H9 (cell line): Measurements from ENCODE around the gene LINS1. TPM values are rescaled to one million over a fixed set of nuclear protein-coding genes. Genes with fewer than 3 reads are reported as not detected.

Source experiments
- DNase-seq: peaks from one replicate; pipeline ENCODE4 v3.0.0-alpha.2; 2017
- H2AFZ ChIP-seq: one replicate; pipeline ENCODE4 v1.6.1; 2013; ENCODE audit warnings: mild to moderate bottlenecking, low read length, control low read depth, moderate library complexity
- H2AK5ac ChIP-seq: 2 replicates; pipeline ENCODE4 v1.6.1; 2013; ENCODE audit warnings: low read length, control low read depth, mixed read lengths; ENCODE audit not compliant: insufficient read length
- H2BK120ac ChIP-seq: one replicate; pipeline ENCODE4 v1.6.1; 2013; ENCODE audit warnings: low read depth, mild to moderate bottlenecking, low read length, control low read depth, inconsistent platforms; ENCODE audit not compliant: poor library complexity, severe bottlenecking
- H2BK12ac ChIP-seq: 2 replicates; pipeline ENCODE4 v1.6.1; 2013; ENCODE audit warnings: low read length, control low read depth, mixed read lengths, low read depth; ENCODE audit not compliant: insufficient read length
- H2BK15ac ChIP-seq: 2 replicates; pipeline ENCODE4 v1.6.1; 2013; ENCODE audit warnings: low read depth, low read length, control low read depth
- H2BK20ac ChIP-seq: one replicate; pipeline ENCODE4 v1.6.1; 2013; ENCODE audit warnings: low read depth, mild to moderate bottlenecking, low read length, control low read depth, inconsistent platforms; ENCODE audit not compliant: poor library complexity, severe bottlenecking
- H2BK5ac ChIP-seq: 2 replicates; pipeline ENCODE4 v1.6.1; 2013; ENCODE audit warnings: low read length, control low read depth, mixed read lengths; ENCODE audit not compliant: insufficient read length
- H3K14ac ChIP-seq: 2 replicates; pipeline ENCODE4 v1.6.1; 2013; ENCODE audit warnings: low read length, control low read depth; ENCODE audit not compliant: insufficient read depth
- H3K18ac ChIP-seq: 2 replicates; pipeline ENCODE4 v1.6.1; 2013; ENCODE audit warnings: low read depth, mild to moderate bottlenecking, mixed read lengths, low read length, control low read depth; ENCODE audit not compliant: insufficient read length
- H3K23ac ChIP-seq: 2 replicates; pipeline ENCODE4 v1.6.1; 2013; ENCODE audit warnings: low read length, control low read depth, mixed read lengths, low read depth; ENCODE audit not compliant: insufficient read length
- H3K23me2 ChIP-seq: 2 replicates; pipeline ENCODE4 v1.6.1; 2013; ENCODE audit warnings: low read depth, mild to moderate bottlenecking, mixed read lengths, low read length, control low read depth; ENCODE audit not compliant: insufficient read length, poor library complexity, severe bottlenecking
- H3K27ac ChIP-seq: 2 replicates; pipeline ENCODE4 v1.5.1; 2013; ENCODE audit warnings: low read length, control low read depth, mixed read lengths, low read depth; ENCODE audit not compliant: insufficient read length
- H3K27me3 ChIP-seq: 2 replicates; pipeline ENCODE4 v1.6.1; 2013; ENCODE audit warnings: low read length, control low read depth, inconsistent platforms; ENCODE audit not compliant: insufficient read depth
- H3K4ac ChIP-seq: 2 replicates; pipeline ENCODE4 v1.6.1; 2013; ENCODE audit warnings: low read depth, mild to moderate bottlenecking, control low read depth, inconsistent platforms, low read length, moderate library complexity
- H3K4me1 ChIP-seq: 2 replicates; pipeline ENCODE4 v1.6.1; 2013; ENCODE audit warnings: low read length, control low read depth, inconsistent platforms; ENCODE audit not compliant: insufficient read depth
- H3K4me2 ChIP-seq: 2 replicates; pipeline ENCODE4 v1.6.1; 2013; ENCODE audit warnings: low read length, control low read depth, mixed read lengths; ENCODE audit not compliant: insufficient read length, insufficient read depth
- H3K56ac ChIP-seq: 2 replicates; pipeline ENCODE4 v1.6.1; 2013; ENCODE audit warnings: low read depth, mild to moderate bottlenecking, mixed read lengths, low read length, control low read depth; ENCODE audit not compliant: insufficient read length
- H3K79me1 ChIP-seq: 2 replicates; pipeline ENCODE4 v1.6.1; 2013; ENCODE audit warnings: low read depth, mild to moderate bottlenecking, moderate library complexity, low read length, control low read depth, inconsistent platforms; ENCODE audit not compliant: insufficient read depth, poor library complexity, severe bottlenecking
- H3K79me2 ChIP-seq: 2 replicates; pipeline ENCODE4 v1.6.1; 2013; ENCODE audit warnings: low read length, control low read depth, inconsistent platforms; ENCODE audit not compliant: insufficient read depth
- H3K9ac ChIP-seq: 2 replicates; pipeline ENCODE4 v1.6.1; 2013; ENCODE audit warnings: low read length, control low read depth, mixed read lengths; ENCODE audit not compliant: insufficient read length; ENCODE audit errors: extremely low read depth
- H3K9me3 ChIP-seq: one replicate; pipeline ENCODE4 v1.6.1; 2013; ENCODE audit warnings: low read depth, low read length, inconsistent platforms; ENCODE audit not compliant: control insufficient read depth
- H3T11ph ChIP-seq: one replicate; pipeline ENCODE4 v1.6.1; 2013; ENCODE audit warnings: mild to moderate bottlenecking, low read length, control low read depth, inconsistent platforms
- H4K20me1 ChIP-seq: one replicate; pipeline ENCODE4 v1.6.1; 2013; ENCODE audit not compliant: control insufficient read depth, insufficient read length, insufficient read depth
- H4K5ac ChIP-seq: 2 replicates; pipeline ENCODE4 v1.6.1; 2013; ENCODE audit warnings: low read depth, mild to moderate bottlenecking, mixed read lengths, low read length, control low read depth; ENCODE audit not compliant: insufficient read length
- H4K8ac ChIP-seq: replicated peaks from 2 replicates; pipeline ENCODE4 v1.6.1; 2013; ENCODE audit warnings: low read length, control low read depth, mixed read lengths, low read depth; ENCODE audit not compliant: insufficient read length
- H4K91ac ChIP-seq: 2 replicates; pipeline ENCODE4 v1.6.1; 2013; ENCODE audit warnings: low read depth, mild to moderate bottlenecking, moderate library complexity, mixed read lengths, low read length, control low read depth; ENCODE audit not compliant: insufficient read length
- H3K27ac Mint-ChIP-seq, 3 experiments: 2 replicates in 2 of 3; 3 replicates in 1 of 3; pipeline ENCODE4 v1.8.0; 2020 to 2021; ENCODE audit warnings: mixed read lengths in 3 of 3, mild to moderate bottlenecking in 1 of 3, moderate library complexity in 1 of 3
- H3K27me3 Mint-ChIP-seq: 2 replicates; pipeline ENCODE4 v1.8.0; 2021; ENCODE audit warnings: low read depth, mild to moderate bottlenecking, moderate library complexity, mixed read lengths
- H3K36me3 Mint-ChIP-seq, 3 experiments: 2 replicates in 2 of 3; 3 replicates in 1 of 3; pipeline ENCODE4 v1.8.0; 2020 to 2021; ENCODE audit warnings: low read depth in 3 of 3, mixed read lengths in 3 of 3; ENCODE audit not compliant: insufficient read depth in 1 of 3
- H3K4me1 Mint-ChIP-seq, 2 experiments: 2 replicates each; pipeline ENCODE4 v1.8.0; 2020; ENCODE audit warnings: mixed read lengths in 2 of 2
- H3K4me3 Mint-ChIP-seq, 2 experiments: 2 replicates in 1 of 2; 3 replicates in 1 of 2; pipeline ENCODE4 v1.8.0; 2020 to 2021; ENCODE audit warnings: mild to moderate bottlenecking in 2 of 2, mixed read lengths in 2 of 2, moderate library complexity in 1 of 2
- H3K9me3 Mint-ChIP-seq, 2 experiments: 2 replicates in 1 of 2; 3 replicates in 1 of 2; pipeline ENCODE4 v1.8.0; 2020; ENCODE audit warnings: mild to moderate bottlenecking in 2 of 2, mixed read lengths in 2 of 2, moderate library complexity in 1 of 2
- CTCF ChIP-seq: fragments of 200-600 bp; sonication (generic); conservative IDR thresholded peaks from 3 replicates; pipeline ENCODE4 v1.8.0; 2021; ENCODE audit warnings: antibody characterized with exemption, mild to moderate bottlenecking
- WGBS: extraction: QIAGEN DNeasy Blood & Tissue Kit; methylation state at CpG from one replicate; pipeline ENCODE4 v1.1.7; 2013; ENCODE audit warnings: missing lambda C conversion rate, low lambda C conversion rate, mixed read lengths; ENCODE audit not compliant: insufficient read length; ENCODE audit errors: extremely low coverage; 5-methylcytosine and 5-hydroxymethylcytosine counted together
- total RNA-seq: library from RNA; stranded (reverse); gene quantifications from 2 replicates; pipeline ENCODE4 v1.2.1, GENCODE V29; 2021

Gene LINS1
- total RNA-seq, 1 experiment from 2014 or later: 8.8 TPM

GRCh38 chr15:100524326-100524725 is 77.7 kb downstream of the LINS1 start:
- Histone ChIP-seq H2BK12ac (no peak overlapping the region), H4K8ac (no peak overlapping the region), H3K27ac (no peak overlapping the region), H4K91ac (no peak overlapping the region), H3K79me2 (no peaks in the 10 kb centered on the region), H3T11ph (no peak overlapping the region), H3K4ac (no peak overlapping the region), H2BK120ac (no peak overlapping the region), H3K4me1 (no peaks in the 10 kb centered on the region), H2BK20ac (no peak overlapping the region), H2AFZ (no peak overlapping the region), H3K18ac (no peak overlapping the region), H4K5ac (no peak overlapping the region), H2BK15ac (no peak overlapping the region), H3K4me2 (no peak overlapping the region), H2BK5ac (no peak overlapping the region), H3K23ac (no peak overlapping the region), H3K9me3 (no peaks in the 10 kb centered on the region), H3K27me3 (no peaks in the 10 kb centered on the region), H3K14ac (no peak overlapping the region), H3K56ac (no peak overlapping the region), H3K79me1 (no peaks in the 10 kb centered on the region), H3K9ac (no peak overlapping the region), H3K23me2 (no peaks in the 10 kb centered on the region), H4K20me1 (no peaks in the 10 kb centered on the region), H2AK5ac (no peak overlapping the region)
- peaks cover 0 to 4% of the 10 kb centered on the region in 2 experiments; a peak in 2 of 4 replicates for H3K4me1 Mint-ChIP-seq
- peaks cover 5 to 6% of the 10 kb centered on the region in 2 experiments; a peak in 3 of 5 replicates for H3K9me3 Mint-ChIP-seq
- TF ChIP-seq CTCF: no peak
- H3K36me3 Mint-ChIP-seq: no peaks in the 10 kb centered on the region
- DNase-seq: no peak
- no CpG with 5 or more reads among the region's 2 CpGs for WGBS
- H3K4me3 Mint-ChIP-seq: no peak overlapping the region
- H3K27me3 Mint-ChIP-seq: no peaks in the 10 kb centered on the region
- no peak overlapping the region for H3K27ac Mint-ChIP-seq
